Skin of body (tissue), 2 donors: ENCODE measurements around the gene SMARCB1. TPM values are rescaled to one million over a fixed set of nuclear protein-coding genes. Genes with fewer than 3 reads are reported as not detected.

Source experiments
- DNase-seq: peaks from one replicate; lab custom pipeline; 2025; lab: John Stamatoyannopoulos, UW
- total RNA-seq: library from RNA; depleted of rRNA; stranded (reverse); fragments of >200 nt; gene quantifications from one replicate; pipeline ENCODE4 v1.2.3, GENCODE V29; 2014

The SMARCB1 gene
- 24.8 TPM for total RNA-seq

- DNase-seq, result peak; percentile 80
Observed at GRCh38 chr22:23786752-23787599, at the start of gene SMARCB1. TSS of gene SMARCB1 (plus strand) at chr22:23786966. CDS start at chr22:23787170, 204 bp downstream.

GRCh38 chr22:23737696-23738095 lies 49.1 kb upstream of the SMARCB1 start:
- no peak for DNase-seq

GRCh38 chr22:23742505-23743264 lies 44.1 kb upstream of the SMARCB1 start:
- no peak for DNase-seq

- no peak for DNase-seq
Observed at GRCh38 chr22:23743303-23743705, 43.5 kb upstream of the SMARCB1 start.

DNA sequence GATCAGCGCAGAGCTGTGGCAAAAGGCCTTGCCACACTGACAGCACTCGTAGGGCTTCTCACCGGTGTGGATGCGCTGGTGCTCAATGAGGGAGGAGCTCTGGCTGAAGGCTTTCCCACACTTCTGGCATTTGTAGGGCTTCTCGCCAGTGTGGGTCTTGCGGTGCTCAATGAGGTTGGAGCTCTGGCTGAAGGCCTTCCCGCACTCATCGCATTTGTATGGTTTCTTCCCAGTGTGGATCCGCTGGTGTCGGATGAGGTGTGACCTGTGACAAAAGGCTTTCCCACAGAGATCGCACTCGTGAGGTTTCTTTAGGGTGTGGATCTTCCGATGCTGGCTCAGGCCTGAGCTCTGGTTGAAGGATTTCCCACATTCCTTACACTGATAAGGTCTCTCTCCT lies 42.8 kb upstream of the SMARCB1 start:
- DNase-seq, result no peak

GRCh38 chr22:23744485-23744884 lies 42.3 kb upstream of the SMARCB1 start:
- DNase-seq, result no peak

- no peak for DNase-seq
Observed at GRCh38 chr22:23745791-23746190, 41.0 kb upstream of the SMARCB1 start.

DNA sequence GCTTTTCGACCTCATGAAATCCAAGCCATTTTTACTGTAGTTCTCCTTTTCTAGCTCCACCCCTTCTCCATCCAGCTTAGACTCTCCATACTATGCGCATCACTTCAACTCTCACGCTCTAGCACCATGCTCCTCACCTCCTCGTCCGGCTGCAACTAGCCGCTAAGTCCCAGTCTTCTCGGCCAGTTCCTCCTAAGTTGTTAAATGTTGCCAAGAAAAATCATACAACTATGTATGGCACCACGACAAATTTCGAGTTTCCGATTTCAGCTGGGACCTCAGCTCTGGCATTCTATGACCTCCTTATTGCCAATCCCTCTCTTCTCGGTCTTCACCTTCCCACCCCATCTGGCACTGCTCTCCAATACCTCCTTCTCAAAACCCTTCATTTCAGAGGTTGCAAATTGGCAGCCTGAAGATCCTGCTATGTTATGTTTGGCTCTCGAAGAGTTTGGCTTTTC lies 36.9 kb upstream of the SMARCB1 start:
- DNase-seq, result no peak

- DNase-seq, result no peak
Observed at GRCh38 chr22:23750367-23750713, 36.4 kb upstream of the SMARCB1 start.

- DNase-seq, result peak; percentile 71
Observed at GRCh38 chr22:23750714-23751440, 35.9 kb upstream of the SMARCB1 start, which contains the start of gene ZNF70. TSS of gene ZNF70 (minus strand) at chr22:23751112. CDS start at chr22:23745140, 5,972 bp downstream.

- DNase-seq, result no peak
Observed at GRCh38 chr22:23751441-23751996, 35.2 kb upstream of the SMARCB1 start.

GRCh38 chr22:23752090-23752691 lies 34.6 kb upstream of the SMARCB1 start:
- DNase-seq, result no peak

- no peak for DNase-seq
Observed at GRCh38 chr22:23752750-23753149, 34.0 kb upstream of the SMARCB1 start.

GRCh38 chr22:23753385-23753784 lies 33.4 kb upstream of the SMARCB1 start:
- DNase-seq, result no peak

- no peak for DNase-seq
Observed at GRCh38 chr22:23754220-23754919, 32.4 kb upstream of the SMARCB1 start, which contains the start of gene VPREB3. TSS of gene VPREB3 (minus strand) at chr22:23754425. CDS start at chr22:23754363, 62 bp downstream.

- no peak for DNase-seq
Observed at GRCh38 chr22:23754980-23755636, 31.7 kb upstream of the SMARCB1 start.

GRCh38 chr22:23755711-23756110 lies 31.1 kb upstream of the SMARCB1 start:
- no peak for DNase-seq

DNA sequence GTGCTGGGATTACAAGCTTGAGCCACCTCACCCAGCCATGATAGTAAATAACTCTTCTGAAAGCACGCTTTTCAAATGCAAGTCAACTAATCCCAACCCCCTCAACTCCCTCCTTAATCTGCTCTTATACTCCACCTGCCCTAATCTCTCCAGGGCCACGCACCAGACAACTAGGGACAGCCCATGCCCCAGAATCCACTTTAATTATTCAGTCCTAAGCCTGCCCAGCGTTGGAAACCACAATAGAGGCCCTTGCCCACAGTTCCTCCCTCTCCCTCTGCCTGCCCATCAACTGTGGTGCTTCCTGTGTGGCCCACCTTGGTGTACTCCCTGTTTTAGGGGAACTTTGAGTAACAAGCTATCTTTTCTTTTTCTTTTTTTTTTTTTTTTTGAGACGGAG lies 29.9 kb upstream of the SMARCB1 start:
- no peak for DNase-seq

- no peak for DNase-seq
Observed at GRCh38 chr22:23759566-23759965, 27.2 kb upstream of the SMARCB1 start.

DNA sequence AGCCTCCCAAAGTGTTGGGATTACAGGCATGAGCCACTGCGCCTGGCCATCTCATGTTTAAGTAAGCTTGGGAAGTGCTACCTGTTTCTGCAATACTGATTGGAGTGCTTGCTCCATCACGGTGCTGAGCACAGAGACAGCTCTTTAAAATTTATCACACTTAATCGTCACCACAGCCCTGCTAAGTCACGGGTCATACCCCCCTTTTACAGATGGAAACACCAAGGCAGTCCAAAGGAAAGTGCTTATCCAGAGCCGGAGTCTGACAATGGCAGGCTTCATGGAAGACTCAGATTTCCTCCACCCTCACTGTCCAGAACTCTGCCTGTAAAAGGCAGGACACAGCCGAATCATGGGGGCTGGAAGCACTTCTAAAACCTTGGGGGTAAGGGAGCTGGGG lies 26.7 kb upstream of the SMARCB1 start:
- DNase-seq, result no peak
